GM12875 (cell line): ENCODE measurements around the gene EFNB2.

Source experiments
- H3K4me3 ChIP-seq: one replicate; pipeline ENCODE4 v1.5.1; 2011; ENCODE audit warnings: low read depth, low read length, control low read depth
- CTCF ChIP-seq: IDR thresholded peaks from 2 replicates; pipeline ENCODE4 v1.5.1; 2011; ENCODE audit warnings: low read depth, mild to moderate bottlenecking, control low read depth, inconsistent platforms, low read length, moderate library complexity, borderline replicate concordance; ENCODE audit not compliant: insufficient read depth

The EFNB2 gene

GRCh38 chr13:106479929-106480328, 55.5 kb downstream of the EFNB2 start:
- TF ChIP-seq CTCF, result no peak
- no peak overlapping the region for H3K4me3 ChIP-seq

GRCh38 chr13:106478116-106478515, 57.3 kb downstream of the EFNB2 start:
- TF ChIP-seq CTCF, result no peak
- no peak overlapping the region for H3K4me3 ChIP-seq

- H3K4me3 ChIP-seq, result no peak overlapping the region
- no peak for TF ChIP-seq CTCF
Measured at GRCh38 chr13:106477303-106477702, 58.2 kb downstream of the EFNB2 start.

GRCh38 chr13:106475852-106476251, 59.6 kb downstream of the EFNB2 start:
- TF ChIP-seq CTCF, result no peak
- H3K4me3 ChIP-seq, result no peak overlapping the region

- no peak for TF ChIP-seq CTCF
- H3K4me3 ChIP-seq, result no peak overlapping the region
Measured at GRCh38 chr13:106474912-106475311, 60.5 kb downstream of the EFNB2 start.

- no peak overlapping the region for H3K4me3 ChIP-seq
- TF ChIP-seq CTCF, result no peak
Measured at GRCh38 chr13:106473154-106473553, 62.3 kb downstream of the EFNB2 start.

GRCh38 chr13:106472621-106473020, 62.8 kb downstream of the EFNB2 start:
- no peak for TF ChIP-seq CTCF
- no peak overlapping the region for H3K4me3 ChIP-seq
